ENCODE results near the gene ERO1B.

The ERO1B gene

DNA sequence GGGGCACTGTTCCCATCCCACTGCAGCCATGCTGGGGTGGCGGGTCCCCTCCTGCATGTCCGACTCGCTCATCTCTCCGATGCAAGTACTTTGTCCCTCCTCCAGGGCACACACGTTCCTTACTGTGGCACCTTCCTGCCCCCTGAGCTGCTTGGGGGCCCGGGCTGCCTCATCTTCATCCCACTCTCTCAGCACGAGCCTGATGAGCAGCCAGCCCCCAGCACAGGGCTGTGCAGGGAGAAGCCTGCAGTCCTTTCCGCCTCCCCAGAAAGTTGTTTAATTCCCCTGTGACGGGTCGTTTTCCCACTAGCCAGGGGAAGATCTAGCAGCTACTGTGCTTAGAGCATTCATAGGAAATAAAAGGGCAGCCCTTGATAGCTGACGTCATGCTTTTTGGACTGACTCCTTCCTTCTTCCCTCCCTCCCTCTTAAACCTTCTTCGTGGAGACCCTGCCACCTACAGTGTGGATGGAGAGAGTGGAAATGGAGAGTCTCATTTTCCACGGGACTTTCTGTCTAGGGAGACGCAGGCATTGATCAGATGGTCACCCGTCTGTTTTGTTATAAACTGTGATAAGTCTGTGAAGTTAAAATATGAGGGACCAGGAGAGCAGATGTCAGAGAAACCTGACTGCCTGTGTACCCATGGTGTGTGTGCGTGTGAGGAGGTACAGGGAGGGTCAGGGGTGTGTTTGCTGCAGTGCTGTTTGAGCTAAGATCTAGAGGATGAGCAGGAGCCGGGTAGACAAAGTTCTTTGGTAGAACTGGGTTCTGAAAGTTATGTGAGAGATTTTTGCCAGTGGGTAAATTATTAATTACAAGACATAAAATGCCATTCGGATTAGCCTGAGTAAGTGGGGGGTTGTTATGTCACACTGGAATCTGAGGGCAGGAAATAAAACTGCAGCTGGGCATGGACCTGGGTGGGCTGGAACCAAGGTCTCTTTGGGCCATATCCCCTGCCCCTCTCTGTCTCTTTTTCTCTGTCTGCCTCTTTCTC, 105.1 kb downstream of the ERO1B start:
- no peak for DNase-seq

DNA sequence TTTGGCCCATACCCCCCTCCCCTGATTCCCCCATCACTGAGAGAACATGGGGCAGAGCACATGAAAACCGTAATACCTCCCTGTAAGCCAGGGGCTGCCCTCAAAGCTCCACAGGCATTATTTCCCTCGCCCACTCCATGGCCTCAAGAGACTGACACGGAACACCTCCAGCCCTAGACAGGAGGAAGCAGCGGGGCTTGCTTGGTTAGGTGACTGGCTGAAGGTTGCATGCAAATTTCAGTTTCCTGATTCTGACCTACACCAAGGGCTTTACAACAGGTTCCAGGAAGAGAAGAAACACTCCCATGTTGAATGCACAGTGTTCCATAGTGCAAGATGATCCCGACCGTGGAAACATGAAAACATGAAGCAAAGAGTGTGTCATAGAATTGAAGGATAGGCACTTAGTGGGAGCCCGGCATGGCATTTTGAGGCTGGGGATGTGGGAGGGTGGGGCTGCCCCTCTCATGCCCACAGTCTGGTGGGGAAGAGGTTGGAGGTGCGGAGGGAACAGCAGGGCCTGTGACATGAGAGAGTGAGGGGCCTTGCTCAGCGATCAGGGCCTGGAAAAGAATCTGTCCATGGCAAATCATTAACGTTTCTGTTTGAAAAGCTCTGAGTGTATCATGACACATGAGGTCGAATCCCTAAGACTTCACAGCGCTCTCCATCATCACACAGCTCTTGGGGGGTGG, 106.0 kb downstream of the ERO1B start:
- DNase-seq: no peak

DNA sequence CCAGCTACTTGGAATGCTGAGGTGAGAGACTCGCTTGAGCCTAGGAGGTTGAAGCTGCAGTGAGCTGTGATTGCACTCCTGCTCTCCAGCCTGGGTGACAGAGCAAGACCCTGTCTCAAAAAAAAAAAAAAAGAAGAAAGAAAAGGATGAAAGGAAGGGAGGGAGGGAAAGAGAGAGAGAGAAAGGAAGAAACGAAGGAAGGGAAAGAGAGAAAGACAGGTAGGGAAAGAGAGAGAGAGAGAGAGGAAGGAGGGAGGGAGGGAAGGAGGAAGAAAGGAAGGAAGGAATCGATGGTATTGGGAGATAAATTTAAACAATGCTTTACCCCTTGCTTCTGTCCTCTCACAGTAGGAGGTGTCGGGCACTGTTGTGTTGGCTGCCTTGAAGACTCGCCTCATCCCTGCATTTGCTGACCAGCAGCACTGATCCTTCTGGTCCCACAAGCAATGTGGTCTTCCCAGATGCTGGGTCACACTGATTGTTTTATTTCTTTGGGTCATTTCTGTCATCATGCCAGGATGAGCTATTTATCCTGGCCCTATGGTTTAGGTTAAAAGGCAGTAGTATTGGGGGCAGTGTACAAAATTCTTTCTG, 108.5 kb downstream of the ERO1B start:
- DNase-seq: no peak

DNA sequence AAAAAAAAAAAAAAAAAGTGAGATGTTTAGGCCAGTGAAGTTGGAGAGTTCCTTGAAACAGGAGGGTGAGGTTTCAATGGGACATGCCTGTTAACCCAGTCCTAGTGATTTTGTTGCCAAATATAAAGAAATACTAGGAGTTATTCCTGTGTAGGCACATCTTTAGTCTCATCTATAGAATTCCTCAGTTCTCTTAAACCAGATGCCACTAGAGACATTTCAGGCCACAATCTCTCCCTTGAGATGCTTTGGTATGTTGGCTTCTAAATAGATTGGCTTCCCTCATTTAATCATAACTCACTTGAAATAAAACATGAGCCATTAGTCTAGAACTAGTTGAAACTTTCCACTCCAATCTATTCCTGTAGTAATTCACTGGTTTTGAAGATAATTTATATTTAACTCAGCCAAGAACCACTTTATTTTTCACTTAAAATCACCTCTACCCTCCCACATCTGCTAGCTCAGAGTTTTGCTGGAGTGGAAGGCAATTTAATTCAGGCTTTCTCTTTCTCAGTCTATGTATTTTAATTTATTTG, 109.6 kb downstream of the ERO1B start:
- DNase-seq: no peak

DNA sequence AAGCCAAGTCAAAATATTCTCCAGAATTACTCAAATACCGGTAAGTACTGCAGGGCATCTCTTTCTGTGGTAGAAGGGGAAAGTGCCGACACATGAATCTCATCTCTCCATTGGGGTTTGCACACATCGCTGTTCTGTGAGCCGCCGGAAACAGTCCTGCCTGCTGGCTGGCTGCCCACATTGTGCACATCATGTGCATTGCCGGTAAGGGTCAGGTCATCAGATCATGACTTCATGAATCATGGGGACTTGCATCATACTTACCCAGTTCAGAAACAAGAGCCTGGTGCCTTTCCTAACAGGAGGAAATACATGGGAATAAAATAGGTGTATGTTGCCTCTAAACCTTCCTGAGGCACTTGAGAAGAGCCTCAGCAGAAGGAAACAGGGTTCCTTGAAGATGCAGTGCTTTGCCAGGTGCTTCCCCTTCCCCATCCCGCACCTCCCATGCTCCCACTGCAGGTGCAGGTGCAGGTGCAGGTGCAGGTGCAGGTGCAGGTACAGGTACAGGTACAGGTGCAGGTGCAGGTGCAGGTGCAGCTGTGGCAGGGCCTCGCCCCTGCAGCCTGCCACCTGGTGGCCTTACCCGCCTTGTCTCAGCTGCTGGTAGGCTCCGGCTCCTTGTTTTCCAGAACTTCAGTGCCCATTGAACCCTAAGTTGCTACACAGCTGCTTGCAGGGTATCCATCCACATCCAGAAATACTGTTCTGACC, 112.9 kb downstream of the ERO1B start:
- DNase-seq: no peak

DNA sequence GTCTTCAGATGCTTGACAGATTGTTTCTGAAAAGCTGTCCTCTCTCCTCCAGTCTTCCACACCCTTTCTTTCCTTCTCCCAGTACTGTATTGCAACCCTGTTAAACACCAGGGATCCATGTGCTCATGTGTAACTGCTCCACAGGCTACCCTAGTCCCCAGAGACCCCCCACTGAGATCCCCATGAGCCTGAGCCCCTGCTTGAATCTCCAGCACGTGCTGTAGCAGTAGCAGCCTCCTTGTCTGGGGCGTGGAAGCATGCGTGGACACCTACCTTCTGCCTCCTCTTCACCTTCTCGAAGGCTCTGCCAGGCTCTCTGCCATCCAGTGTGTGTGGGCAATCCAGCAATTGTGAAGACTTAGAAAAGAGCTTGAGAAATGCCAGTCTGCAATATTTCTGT, 114.2 kb downstream of the ERO1B start:
- no peak for DNase-seq

DNA sequence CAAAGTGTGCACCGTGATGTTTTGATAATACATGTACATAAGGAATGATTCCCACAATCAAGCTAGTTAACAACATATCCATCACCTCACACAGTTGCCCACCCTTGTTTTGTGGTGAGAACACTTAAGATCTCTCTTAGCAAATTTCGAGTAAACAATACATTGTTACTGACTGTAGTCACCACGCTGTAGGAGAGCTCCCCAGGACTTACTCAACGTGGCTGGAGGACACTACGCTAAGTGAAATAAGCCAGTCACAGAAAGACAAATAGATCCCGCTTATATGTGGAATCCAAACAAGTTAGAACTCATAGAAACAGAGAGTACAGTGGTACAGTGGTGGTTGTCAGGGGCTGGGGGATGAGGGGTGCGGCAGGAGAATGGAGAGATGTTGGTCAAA, 114.6 kb downstream of the ERO1B start:
- DNase-seq: no peak

DNA sequence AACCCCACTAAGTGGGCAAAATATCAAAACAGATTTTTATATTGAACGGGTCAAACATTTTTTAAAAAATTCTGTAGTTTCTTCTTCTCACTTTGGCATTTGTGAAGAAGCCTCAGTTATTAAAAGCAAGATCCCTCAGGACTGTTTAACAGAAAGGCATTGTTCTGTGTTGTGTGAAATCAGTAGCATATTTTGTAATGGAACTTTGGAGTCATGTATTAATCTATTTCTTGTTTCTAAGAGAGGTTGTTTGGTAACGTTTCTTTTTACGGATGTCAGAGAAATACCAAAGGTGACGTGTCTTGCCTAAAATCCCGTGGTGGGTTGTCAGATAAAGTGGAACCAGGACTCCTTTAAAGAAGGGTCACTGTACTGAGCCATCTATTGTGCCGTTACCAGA, 115.7 kb downstream of the ERO1B start:
- no peak for DNase-seq

All from CD4-positive, alpha-beta T cell treated with Interleukin-1 beta for 1 hour (primary cell).